GM19467 (cell line): ENCODE data around the gene ASB7.
"Not testable (repeated sequence)": the region's sequence is repeated elsewhere in the genome, so short reads cannot be mapped to it uniquely, and the experiment has no call there.

Experiments used
- ATAC-seq: cut with Tn5 transposase; IDR thresholded peaks from one replicate; pipeline ENCODE4 v1.9.1; 2021; ENCODE audit warnings: mild to moderate bottlenecking, moderate library complexity; ENCODE audit not compliant: unreplicated experiment

Gene ASB7

DNA sequence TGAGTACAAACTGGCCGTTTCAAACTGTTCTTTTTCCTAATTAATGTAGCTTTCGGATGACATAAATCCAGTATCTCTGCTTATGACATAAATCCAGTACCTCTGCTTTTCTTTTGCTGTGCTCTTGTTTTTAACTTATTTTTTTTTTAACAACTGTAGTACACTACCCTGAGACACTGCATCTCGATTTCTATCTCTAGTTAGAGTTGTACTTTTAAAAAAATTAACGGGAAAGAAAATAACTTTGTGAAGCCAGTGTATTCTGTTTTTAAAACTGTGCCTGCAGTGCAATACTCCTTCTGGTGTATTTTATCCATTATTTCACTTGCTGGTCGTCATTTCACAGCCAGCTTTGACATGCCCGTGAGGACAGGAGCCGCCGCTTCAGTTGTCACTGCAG, 46.6 kb downstream of the ASB7 start:
- no peak for ATAC-seq

DNA sequence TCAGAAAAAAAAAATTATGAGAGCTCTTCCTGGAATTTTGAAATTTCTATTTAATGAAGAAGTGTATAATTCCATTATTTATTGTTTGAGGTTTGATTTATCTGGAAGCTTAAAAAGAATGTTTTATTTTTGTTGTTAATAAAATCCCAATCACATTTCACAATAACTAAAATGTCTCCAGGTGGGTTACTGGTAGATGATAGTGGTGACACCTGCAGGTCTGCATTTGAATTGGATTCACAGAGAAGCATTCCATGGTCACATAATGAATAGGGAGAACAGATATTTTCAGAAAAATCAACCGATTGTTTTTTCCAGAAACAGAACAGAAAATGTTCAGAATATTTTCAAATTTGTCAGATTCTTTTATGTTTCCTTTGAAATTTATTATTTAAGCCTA, 48.3 kb downstream of the ASB7 start:
- ATAC-seq, result no peak

DNA sequence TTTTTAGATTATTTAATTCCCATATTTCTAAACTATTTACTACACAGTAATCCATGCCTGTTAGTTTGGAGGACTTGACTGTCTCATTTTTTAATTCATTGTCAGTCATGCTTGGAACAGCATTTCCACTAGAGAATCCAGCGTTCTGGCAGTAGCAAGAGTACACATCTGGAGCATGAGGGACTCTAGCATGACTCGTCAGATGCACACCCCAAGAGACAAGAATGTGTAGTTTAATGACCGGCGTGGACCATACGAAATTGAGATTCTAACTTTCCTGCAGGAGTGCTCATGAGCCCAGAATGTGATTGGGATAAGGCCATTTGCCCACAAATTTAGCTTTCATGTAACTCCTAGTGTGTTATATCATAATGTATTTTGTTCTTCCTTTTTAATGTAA, 48.9 kb downstream of the ASB7 start:
- no peak for ATAC-seq

DNA sequence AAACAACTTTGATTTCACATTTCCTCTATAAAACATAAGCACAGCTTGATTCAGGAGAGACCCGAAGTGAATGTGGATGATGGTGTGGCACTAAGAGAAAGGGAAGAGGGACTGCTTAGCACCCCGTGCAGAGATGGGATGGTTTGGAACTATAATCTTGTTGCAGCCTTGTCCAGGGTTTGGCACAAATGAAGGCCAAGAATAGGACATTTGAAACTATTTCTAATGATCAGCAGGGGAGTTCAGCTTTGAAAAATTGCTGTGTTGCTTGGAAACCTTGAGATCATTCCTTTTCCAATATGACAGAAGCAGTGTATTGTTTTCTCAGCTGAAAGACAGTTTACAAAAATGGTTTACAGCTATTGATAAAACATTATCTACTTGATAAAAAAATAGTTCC, 49.7 kb downstream of the ASB7 start:
- ATAC-seq, result no peak

DNA sequence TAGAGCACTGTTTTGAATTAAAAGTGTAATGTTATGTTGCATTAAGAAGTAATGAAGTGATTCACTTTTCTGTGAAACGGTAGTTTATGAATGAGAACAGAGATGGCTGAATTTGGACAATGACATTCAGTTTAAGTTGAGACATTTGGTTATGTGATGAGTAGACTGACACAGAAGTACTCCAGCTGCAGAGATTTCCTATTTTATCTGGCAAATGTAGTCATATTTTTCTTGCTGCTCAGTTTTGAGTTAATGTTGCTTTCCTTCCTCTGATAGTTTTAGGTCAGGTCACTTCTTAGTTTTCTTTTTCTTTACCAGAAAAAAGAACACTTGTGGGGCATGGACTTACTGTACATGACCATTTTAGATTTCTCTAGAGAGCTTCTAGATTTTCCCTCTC, 51.2 kb downstream of the ASB7 start:
- no peak for ATAC-seq

DNA sequence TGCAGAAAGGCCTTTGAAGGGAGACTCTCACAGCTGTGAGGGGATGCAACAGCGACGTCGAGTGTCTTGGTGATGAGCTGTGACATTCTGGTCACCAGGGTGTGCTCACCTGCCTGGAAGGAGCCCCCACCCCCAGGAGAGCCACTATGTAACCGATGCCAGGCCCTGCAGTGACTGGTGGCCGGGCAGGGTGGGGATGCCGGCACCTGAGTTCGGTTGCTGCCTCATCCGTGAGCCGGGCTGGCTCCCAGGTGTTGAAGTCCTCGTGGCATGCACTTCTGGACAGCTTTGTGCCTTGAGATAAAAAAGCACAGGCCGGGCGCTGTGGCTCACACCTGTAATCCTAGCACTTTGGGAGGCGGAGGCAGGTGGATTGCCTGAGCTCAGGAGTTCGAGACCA, 56.5 kb downstream of the ASB7 start:
- ATAC-seq, result no peak

DNA sequence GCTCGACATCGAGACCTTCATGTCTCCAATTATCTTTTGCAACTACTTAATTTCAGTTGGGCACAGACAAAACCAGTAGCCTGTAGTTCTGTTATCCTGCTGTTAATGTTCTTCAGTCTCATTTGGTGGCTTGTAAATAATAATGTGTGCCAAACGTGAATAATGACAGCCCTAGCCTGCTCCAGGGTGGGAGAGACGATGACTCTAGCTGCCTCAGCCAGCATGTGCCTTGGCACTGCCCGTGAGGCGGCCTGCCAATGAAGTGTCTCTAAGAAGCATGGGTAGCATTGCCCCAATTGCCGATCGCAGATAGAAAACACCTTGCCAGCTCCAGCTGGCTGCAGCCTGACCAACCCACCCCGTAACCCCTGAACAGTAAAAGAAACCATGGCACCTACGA, 58.8 kb downstream of the ASB7 start:
- ATAC-seq, result no peak

DNA sequence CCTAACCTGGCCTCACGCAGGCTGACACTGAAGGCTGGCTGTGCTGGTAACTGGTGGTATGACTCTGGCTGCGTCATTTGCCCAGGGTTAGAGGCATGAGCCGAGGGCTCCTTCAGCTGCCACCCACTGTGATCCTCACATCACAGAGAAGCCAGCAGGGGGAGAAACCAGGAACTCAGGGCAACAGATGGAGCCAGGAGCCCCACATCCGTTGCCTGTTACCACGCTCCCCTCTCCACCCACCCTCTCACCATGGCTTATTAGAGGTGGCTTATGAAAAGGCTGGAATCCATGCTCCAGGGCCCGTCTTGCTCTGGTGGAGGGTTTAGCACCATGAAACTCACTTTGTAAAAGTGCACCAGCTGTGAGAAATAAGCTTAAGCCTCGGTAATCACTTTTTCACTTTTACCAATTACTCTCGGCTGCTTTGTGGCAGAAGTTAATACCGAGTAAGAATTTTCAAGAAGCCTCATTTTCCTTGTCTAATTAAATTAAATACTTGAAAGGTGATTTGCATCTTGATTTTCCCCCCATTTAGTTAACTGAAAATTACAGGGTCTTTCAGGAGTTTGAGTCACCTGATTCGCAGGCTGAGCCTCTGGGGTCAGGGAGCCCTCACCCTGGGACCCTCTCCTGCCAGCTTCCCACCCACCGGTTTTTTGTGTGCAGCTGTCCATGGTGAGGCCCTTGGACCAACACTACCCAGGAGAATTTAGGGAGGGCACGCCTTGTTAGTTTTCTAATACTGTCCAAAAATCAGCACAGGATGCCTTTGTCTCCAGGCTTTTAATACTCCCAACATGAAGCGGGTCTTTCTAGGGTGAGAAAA, 60.9 kb downstream of the ASB7 start:
- no peak for ATAC-seq

DNA sequence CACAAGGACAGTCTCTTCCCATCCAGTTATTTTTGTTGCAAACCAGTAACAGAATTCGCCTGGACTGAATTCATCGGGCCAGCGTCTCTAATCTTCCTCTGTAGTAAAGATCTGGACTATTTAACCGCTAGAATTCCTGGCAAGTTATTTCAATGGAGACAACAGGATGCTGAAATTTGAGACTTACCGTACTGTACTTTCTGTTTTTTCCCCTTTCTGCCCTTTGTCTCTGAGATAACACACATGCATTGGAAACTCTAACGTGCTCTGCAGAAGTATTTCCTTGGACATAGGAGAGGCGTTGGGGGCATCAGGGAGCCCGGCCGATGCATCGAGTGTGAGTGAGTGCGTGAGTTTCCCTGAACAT, 61.5 kb downstream of the ASB7 start:
- ATAC-seq, result no peak

DNA sequence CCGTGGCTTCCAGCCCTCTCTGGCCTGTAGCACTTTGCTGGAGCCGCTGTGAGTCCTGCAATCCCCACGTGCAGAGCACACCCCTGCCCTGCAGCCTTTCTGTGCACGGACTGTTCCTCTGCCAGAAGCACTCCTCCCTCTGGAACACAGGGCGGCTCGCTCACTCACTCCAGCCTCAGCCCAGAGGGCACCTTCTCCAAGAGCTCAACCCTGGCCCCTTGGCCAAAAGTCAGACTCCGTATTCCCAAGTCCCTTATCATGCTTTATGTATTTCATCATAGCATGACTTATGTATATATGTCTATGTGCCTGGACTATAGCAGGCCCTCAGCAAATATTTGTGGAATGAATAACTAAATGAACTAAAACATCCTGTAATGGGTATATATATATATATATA, 63.2 kb downstream of the ASB7 start:
- ATAC-seq, result no peak

DNA sequence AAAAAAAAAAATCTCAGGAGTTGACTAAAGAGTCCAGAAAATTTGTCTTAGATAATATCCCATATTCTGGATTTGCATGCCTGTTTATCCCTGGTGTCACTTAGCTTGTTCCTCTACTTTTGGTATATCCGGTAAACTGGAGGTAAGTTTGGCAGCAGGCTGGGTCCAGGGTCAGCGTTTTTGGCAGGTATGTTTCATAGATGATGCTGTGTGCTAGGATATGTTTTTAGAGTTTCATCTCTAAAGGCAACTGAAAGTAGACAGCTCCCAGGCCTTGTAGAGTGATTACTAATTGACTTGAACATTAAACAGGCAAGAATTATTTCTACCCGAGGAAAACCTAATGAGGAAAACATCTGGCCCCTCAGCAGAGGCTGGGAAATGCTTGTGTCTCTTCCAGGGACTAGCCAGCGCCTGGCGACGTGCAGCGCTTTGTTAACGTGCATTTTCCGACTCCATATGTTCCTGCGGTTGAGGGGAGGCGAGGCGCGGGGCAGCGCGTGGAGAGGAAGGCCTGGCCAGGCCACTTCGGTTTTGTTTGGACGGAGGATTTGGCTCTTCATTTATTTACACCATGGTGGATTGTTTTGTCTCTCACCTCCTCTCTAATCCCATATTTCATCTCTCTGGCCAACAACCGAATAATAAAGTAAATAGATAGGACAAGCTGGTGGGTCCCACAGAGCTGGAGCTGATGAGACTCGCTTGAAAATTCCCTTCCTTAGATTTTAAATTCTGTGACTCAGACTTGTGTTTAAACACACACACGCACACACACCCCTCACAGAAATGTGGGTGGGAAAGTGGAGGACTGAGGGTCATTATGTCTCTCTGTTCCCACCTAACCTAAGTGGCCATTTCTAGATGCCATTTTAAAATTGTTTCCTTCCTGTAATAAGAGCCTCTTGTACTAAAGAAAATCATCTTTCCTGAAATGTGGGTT, 65.3 kb downstream of the ASB7 start:
- no peak for ATAC-seq

DNA sequence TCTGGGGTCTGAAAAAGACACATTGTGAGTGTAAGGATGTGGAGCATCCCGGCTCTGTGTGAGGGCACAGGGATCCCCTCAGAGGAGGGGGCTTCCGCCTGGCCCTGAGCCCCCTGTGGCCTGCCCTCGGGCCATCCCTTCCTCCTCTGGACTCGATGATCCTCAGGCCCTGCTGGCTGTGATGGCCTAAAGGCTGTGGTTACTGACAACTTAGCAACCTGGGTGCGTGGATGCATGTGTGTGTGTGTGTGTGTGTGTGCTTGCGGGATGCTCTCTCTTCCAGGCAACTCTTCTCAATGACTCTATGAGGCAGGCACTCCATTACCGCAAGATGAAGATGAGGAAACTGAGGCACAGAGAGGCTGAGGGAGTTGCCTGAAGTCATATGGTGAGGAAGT, 66.0 kb downstream of the ASB7 start:
- ATAC-seq, result no peak

DNA sequence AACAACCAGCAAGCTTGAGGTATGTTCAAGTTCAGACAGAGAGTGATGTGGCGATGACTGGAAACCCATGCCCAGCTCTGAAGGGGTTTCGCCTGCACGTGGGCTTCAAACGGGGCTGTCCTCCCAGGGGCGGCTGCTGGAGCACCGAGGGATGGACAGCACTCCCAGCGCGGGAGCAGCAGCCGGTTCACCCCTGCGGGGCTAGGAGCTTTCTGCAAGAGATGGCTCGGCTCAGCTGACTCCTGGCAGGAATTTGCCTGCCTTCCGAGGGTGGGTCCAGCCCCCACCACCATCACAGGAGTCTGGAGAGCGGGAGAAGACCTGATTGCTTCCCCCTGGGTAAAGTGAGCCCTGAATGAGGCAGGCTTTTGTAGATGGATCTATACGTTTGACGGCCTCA, 66.9 kb downstream of the ASB7 start:
- no peak for ATAC-seq

DNA sequence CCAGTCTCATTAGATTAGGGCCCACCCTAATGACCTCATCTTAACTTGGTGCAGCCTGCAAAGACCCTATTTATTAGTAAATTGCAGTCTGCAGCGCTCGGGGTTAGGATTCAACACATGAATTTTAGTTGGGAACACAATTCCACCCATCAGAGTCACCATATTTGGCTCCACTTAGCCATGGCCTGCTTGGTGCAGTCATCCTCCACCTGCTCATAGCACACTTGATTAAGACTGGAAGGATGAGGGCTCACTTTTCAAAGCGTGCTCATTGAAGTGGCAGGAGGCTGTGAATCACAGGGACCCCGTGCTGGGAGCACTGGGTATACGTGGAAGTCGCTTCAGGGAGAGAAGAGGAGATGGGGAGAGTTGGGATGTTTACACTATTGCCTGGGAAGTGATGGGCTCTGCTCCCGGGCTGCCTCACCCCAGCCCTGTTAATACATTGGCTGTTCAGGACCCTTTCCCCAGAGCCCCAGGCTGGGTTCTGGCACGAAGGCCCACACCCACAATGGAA, 68.2 kb downstream of the ASB7 start:
- ATAC-seq, result no peak

DNA sequence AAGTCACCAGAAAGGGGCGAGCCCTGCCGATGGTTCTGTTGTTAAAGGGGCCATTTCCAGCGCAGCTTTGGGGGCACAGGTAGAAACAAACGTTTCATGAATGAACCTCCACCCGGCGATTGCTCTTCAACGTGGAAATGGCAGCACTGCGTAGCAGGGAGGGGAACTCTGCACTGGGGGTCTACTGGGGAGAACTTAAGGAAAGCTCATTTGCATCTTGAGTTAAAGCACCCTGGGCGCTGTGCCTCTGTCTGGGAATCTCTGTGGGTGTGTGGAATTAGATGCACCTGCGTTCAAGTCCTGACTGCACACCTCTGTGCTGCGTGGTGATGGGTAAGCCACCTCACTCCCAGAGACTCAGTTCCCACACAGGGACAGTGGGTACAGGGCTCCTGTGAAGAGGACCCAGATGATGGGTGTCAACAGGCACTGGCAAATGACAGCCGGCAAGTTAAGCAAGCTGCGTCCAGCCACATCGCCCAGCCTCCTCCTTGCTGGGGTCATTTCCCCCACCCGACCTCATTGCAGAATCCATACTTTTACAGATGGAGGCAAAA, 68.8 kb downstream of the ASB7 start:
- ATAC-seq, result no peak

DNA sequence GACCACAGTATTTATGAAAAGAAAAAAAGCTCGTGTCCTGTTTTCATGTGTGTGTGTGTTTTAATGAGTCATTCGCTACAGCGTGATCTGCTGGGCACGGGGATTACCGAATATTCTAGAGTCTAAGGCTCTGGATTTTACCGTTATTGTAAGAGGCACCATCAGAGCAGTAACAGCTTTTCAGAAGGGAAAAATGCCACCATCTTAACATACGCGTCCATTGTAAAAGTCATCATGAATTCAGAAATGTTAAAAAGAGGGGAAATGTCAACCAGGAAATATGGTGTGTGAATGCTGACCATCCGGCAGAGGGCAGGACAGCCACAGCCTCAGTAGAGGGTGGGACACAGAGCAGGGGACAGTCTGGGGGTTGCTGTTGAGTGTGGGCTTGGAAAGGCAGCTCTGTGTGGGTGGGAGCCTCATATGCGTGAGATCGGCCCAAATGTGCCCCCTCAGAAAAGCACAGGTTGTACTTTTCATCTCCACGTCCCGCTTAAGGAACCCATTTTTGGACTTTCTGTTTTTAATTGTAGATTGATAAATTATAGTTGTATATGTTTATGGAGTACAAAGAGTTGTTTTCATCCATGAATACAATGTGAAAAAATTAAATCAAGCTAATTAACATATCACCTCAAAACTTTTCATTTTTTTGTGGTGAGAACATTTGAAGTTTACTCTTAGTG, 69.6 kb downstream of the ASB7 start:
- no peak for ATAC-seq

DNA sequence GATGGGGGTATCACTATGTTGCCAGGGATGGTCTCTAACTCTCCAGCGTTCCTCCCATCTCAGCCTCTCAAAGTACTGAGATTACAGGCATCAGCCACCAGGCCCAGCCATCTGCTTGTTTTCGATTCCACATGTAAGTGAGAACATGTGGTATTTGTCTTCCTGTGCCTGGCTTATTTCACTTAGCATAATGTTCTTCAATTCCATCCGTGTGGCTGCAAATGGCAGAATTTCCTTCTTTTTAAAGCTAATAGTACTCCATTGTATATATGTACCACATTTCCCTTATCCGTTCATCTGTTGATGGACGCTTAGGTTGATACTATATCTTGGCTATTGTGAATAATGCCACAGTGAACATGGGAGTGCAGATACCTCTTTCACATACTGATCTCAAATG, 70.6 kb downstream of the ASB7 start:
- no peak for ATAC-seq

DNA sequence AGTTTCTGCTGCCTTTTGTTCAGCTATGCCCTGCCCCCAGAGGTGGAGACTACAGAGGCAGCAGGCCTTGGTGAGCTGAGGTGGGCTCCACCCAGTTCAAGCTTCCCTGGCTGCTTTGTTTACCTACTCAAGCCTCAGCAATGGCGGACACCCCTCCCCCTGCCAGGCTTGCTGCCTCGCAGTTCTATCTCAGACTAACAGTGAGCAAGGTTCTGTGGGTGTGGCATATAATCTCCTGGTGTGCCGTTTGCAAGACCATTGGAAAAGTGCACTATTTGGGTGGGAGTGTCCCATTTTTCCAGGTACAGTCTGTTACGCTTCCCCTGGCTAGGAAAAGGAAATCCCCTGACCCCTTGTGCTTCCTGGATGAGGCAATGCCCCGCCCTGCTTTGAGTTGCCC, 76.8 kb downstream of the ASB7 start:
- ATAC-seq, result not testable (repeated sequence)

DNA sequence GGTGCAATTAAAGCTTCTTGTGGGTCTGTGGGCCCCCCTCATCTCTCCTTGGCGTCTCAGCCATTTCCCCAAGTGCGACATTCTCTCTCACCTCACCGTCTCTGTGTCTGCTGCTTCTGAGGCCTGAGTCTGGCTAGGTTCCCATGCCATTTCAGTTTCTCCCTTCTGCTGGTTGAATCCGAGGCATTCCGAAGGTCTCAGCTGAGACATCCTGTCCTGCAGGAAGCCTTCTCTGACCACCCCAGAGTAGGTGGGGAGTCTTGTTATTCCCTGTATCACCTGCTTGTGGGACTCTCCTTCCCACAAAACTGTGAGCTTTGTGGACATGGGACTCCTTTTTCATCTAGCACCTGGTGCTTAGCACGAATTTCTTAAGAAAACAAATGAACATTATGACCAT, 78.3 kb downstream of the ASB7 start:
- no peak for ATAC-seq

DNA sequence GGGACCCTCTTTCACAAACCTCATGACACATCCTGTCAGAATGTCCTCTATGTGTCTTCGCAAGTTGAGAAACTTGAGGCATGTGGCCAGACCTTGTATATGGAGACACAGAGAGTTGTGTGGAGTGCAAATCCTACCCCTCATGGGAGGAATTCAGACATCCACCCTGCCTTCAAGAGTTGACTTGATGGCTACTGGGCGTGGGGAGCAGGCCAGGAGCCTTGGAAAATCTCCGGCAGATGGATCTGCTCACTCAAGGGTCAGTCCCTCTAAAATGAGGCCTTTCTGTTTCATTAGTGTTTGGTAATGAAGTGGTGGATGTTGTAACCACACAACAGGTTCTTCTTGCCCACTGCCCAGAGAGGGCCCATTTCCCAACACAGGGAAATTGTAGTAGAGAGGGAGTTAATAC, 79.0 kb downstream of the ASB7 start:
- ATAC-seq, result no peak

DNA sequence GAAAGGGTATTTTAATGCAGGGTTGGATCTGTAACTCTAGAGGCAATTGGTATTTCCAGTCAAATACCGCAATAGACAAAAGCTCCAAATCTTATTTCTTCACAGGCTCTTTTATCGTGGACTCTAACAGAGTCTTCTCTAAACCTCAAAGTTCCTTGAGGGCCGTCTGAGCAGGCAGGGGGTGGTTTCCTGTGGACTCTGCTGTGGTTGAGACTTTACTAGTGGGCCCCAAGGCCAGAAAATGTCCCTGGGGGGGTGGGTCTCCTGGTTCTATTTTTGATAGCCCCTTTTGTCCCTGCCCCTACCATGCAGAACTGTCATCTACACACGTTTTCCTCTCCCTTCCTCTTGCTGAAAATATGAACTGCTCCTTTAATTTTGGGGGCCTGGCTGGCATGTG, 80.1 kb downstream of the ASB7 start:
- no peak for ATAC-seq
